ENCODE data around the gene CHMP2A.

CHMP2A gene

GRCh38 chr19:58520257-58520599 lies 34.7 kb downstream of the CHMP2A start:
- no peak for TF ChIP-seq CTCF (conservative IDR thresholded peaks at IDR 0.05; ENCODE audit: low read depth)
- POLR2A ChIA-PET (ENCODE audit: low non-redundant PET) = interaction anchor here (0.5 to 2.1 kb wide), 6 partner anchors 24 to 164 kb away, joined by 3 to 7 read pairs (median 4); partner anchors contain the start of genes CHMP2A, RNF225 and TRIM28
- CTCF ChIA-PET = interaction anchor here (0.6 to 2.2 kb wide), 7 partner anchors 20 to 52 kb away, joined by 3 to 11 read pairs (median 3); partner anchors contain the start of genes CHMP2A and TRIM28
- peak overlapping the region; percentile 98 for H3K27ac ChIP-seq
- DNase-seq (ENCODE audit: low spot score) = no peak

GRCh38 chr19:58519355-58520256 lies 35.3 kb downstream of the CHMP2A start, which contains the start of gene ZBTB45:
Gene ZBTB45 (minus strand): TSS chr19:58519810. CDS start chr19:58517673, 2,137 bp downstream.
- H3K27ac ChIP-seq = peak within 1 kb of the TSS; percentile 98
- ChIA-PET CTCF (interaction anchor here (0.6 to 2.2 kb wide), 17 partner anchors 10 to 1126 kb away, joined by 3 to 11 read pairs (median 4); partner anchors contain the start of genes CHMP2A and TRIM28), POLR2A (ENCODE audit: low non-redundant PET) (interaction anchor here (0.5 to 2.1 kb wide), 8 partner anchors 25 to 1043 kb away, joined by 3 to 7 read pairs (median 3); partner anchors contain the start of genes CHMP2A, RNF225 and TRIM28)
- peak; percentile 88 for DNase-seq (ENCODE audit: low spot score)
- TF ChIP-seq CTCF (conservative IDR thresholded peaks at IDR 0.05; ENCODE audit: low read depth) = peak; percentile 73

GRCh38 chr19:58519087-58519354 lies 35.9 kb downstream of the CHMP2A start:
- POLR2A ChIA-PET (ENCODE audit: low non-redundant PET) = interaction anchor here (0.5 to 2.1 kb wide), 3 partner anchors 26 to 44 kb away, joined by 3 to 7 read pairs (median 6); partner anchors contain the start of gene TRIM28
- H3K27ac ChIP-seq = peak overlapping the region; percentile 98
- TF ChIP-seq CTCF (conservative IDR thresholded peaks at IDR 0.05; ENCODE audit: low read depth) = peak; percentile 44; the same call in 1 of the 2 replicates
- CTCF ChIA-PET = interaction anchor here (0.6 to 2.2 kb wide), 13 partner anchors 10 to 265 kb away, joined by 3 to 11 read pairs (median 4); partner anchors contain the start of genes CHMP2A, TRIM28 and UBE2M
- peak; percentile 75 for DNase-seq (ENCODE audit: low spot score)

GRCh38 chr19:58518256-58519086 lies 36.4 kb downstream of the CHMP2A start:
- CTCF ChIA-PET = interaction anchor here (0.6 to 2.2 kb wide), 12 partner anchors 9 to 265 kb away, joined by 3 to 11 read pairs (median 4); partner anchors contain the start of genes CHMP2A, TRIM28 and UBE2M
- DNase-seq (ENCODE audit: low spot score) = no peak
- POLR2A ChIA-PET (ENCODE audit: low non-redundant PET) = interaction anchor here (0.5 to 2.1 kb wide), 3 partner anchors 26 to 43 kb away, joined by 3 to 7 read pairs (median 6); partner anchors contain the start of gene TRIM28
- TF ChIP-seq CTCF (conservative IDR thresholded peaks at IDR 0.05; ENCODE audit: low read depth) = no peak; the same call in 1 of the 2 replicates
- peak overlapping the region; percentile 98 for H3K27ac ChIP-seq

- no peak for DNase-seq (ENCODE audit: low spot score)
- ChIA-PET POLR2A (ENCODE audit: low non-redundant PET) (no interaction called here), CTCF (interaction anchor here (0.7 kb wide), 1 partner anchor 290 kb away, joined by 3 read pairs; no protein-coding TSS in a partner anchor)
- peak overlapping the region; percentile 98 for H3K27ac ChIP-seq
- no peak; the same call in 1 of the 2 replicates for TF ChIP-seq CTCF (conservative IDR thresholded peaks at IDR 0.05; ENCODE audit: low read depth)
Measured at GRCh38 chr19:58516964-58517833, 37.7 kb downstream of the CHMP2A start.

Data from RWPE1 (cell line).